HG02623 (cell line): ENCODE measurements around the gene ZNF346.
A peak's percentile ranks its signal among the peaks of the same experiment; 100 is the strongest.
"Not testable (repeated sequence)": the region's sequence is repeated elsewhere in the genome, so short reads cannot be mapped to it uniquely, and the experiment has no call there.

Experiments used
- ATAC-seq: cut with Tn5 transposase; IDR thresholded peaks from one replicate; pipeline ENCODE4 v1.9.1; 2021; ENCODE audit warnings: moderate library complexity; ENCODE audit not compliant: unreplicated experiment

The ZNF346 gene

GRCh38 chr5:177022386-177023302 lies at the start of gene ZNF346:
TSS of gene ZNF346 (plus strand) at chr5:177022696. CDS start at chr5:177022739, 43 bp downstream.
- ATAC-seq = peak; percentile 90

- ATAC-seq = no peak
Observed at GRCh38 chr5:176979669-176980068, 42.8 kb upstream of the ZNF346 start.

- ATAC-seq = no peak
Observed at GRCh38 chr5:176980818-176981217, 41.7 kb upstream of the ZNF346 start.

GRCh38 chr5:176983112-176983511 lies 39.4 kb upstream of the ZNF346 start:
- ATAC-seq = not testable (repeated sequence)

- not testable (repeated sequence) for ATAC-seq
Observed at GRCh38 chr5:176983593-176983992, 38.9 kb upstream of the ZNF346 start.

- ATAC-seq = not testable (repeated sequence)
Observed at GRCh38 chr5:176984176-176984575, 38.3 kb upstream of the ZNF346 start.

- ATAC-seq = no peak
Observed at GRCh38 chr5:176985516-176985915, 37.0 kb upstream of the ZNF346 start.

GRCh38 chr5:176986280-176986679 lies 36.2 kb upstream of the ZNF346 start:
- no peak for ATAC-seq

- no peak for ATAC-seq
Observed at GRCh38 chr5:176987583-176987982, 34.9 kb upstream of the ZNF346 start.

- ATAC-seq = not testable (repeated sequence)
Observed at GRCh38 chr5:176993081-176993480, 29.4 kb upstream of the ZNF346 start.

GRCh38 chr5:176994460-176995121 lies 27.9 kb upstream of the ZNF346 start:
- ATAC-seq = no peak

- ATAC-seq = no peak
Observed at GRCh38 chr5:176995122-176995490, 27.4 kb upstream of the ZNF346 start.

- ATAC-seq = no peak
Observed at GRCh38 chr5:176995896-176996767, 26.4 kb upstream of the ZNF346 start.

GRCh38 chr5:176996780-176997179 lies 25.7 kb upstream of the ZNF346 start:
- ATAC-seq = no peak

GRCh38 chr5:176998828-176999227 lies 23.7 kb upstream of the ZNF346 start:
- ATAC-seq = no peak

GRCh38 chr5:176999526-176999925 lies 23.0 kb upstream of the ZNF346 start:
- not testable (repeated sequence) for ATAC-seq

- ATAC-seq = no peak
Observed at GRCh38 chr5:177003649-177004048, 18.8 kb upstream of the ZNF346 start.

GRCh38 chr5:177004961-177005360 lies 17.5 kb upstream of the ZNF346 start:
- ATAC-seq = no peak

GRCh38 chr5:177005619-177006264 lies 16.8 kb upstream of the ZNF346 start:
- ATAC-seq = peak; percentile 38

GRCh38 chr5:177006265-177006972 lies 16.1 kb upstream of the ZNF346 start, which contains the start of gene UIMC1:
TSS of gene UIMC1 (minus strand) at chr5:177006779. CDS start at chr5:176982615, 24,164 bp downstream.
- peak; percentile 70 for ATAC-seq
